Measurements from ENCODE around the gene GRAMD1A. TPM values are rescaled to one million over a fixed set of nuclear protein-coding genes. Genes with fewer than 3 reads are reported as not detected.

Gene GRAMD1A
- total and polyA plus RNA-seq, 9 of the 15 experiments (the other 6 are each of a cell fraction or from before 2014, with no cell fraction given) = 1.4 to 63.8 (median 38.5) TPM

- in situ Hi-C loops (cut with MboI) = no loop called here
- peak overlapping the region; percentile 86 for H2AFZ ChIP-seq (ENCODE audit: low read depth, low read length)
- FAIRE-seq = no peak
- TF ChIP-seq HBP1 (CRISPR knock-in tag; IDR thresholded peaks at IDR 0.05) = peak; percentile 85
- TF ChIP-seq HDGF (IDR thresholded peaks at IDR 0.05) = peak; percentile 84; the same call in 1 of the 2 replicates
- no peak for TF ChIP-seq FIP1L1 (IDR thresholded peaks at IDR 0.05; ENCODE audit: low read depth, low read length, poor library complexity, severe bottlenecking)
- TF ChIP-seq SP1 (CRISPR knock-in tag; IDR thresholded peaks at IDR 0.05) = no peak
- 0 out of 2 replicates have a peak, but pooled peaks have one; percentile 5 for TF ChIP-seq XRCC5 (IDR thresholded peaks at IDR 0.05; ENCODE audit: low read depth, low read length)
- TF ChIP-seq ZBTB26 (CRISPR knock-in tag; IDR thresholded peaks at IDR 0.05) = peak; percentile 34; the same call in 1 of the 2 replicates
- no peak for TF ChIP-seq ZNF740 (CRISPR knock-in tag; IDR thresholded peaks at IDR 0.05)
- TF ChIP-seq ZNF740 (tag; IDR thresholded peaks at IDR 0.05) = 0 out of 4 replicates have a peak, but pooled peaks of 1 of the 2 experiments have one; percentile 16
- 0 out of 2 replicates have a peak, but pooled peaks have one; percentile 6 for TF ChIP-seq ZNF316 (IDR thresholded peaks at IDR 0.05)
- TF ChIP-seq ZFP1 (CRISPR knock-in tag; IDR thresholded peaks at IDR 0.05) = no peak
- TF ChIP-seq THRB (CRISPR knock-in tag; conservative IDR thresholded peaks at IDR 0.05) = 0 out of 2 replicates have a peak, but pooled peaks have one; percentile 73
- 0 out of 2 replicates have a peak, but pooled peaks have one; percentile 49 for TF ChIP-seq LARP7 (IDR thresholded peaks at IDR 0.05)
- TF ChIP-seq VEZF1 (CRISPR knock-in tag; IDR thresholded peaks at IDR 0.05) = peak; percentile 55
Measured at GRCh38 chr19:35039881-35040825, 40.0 kb downstream of the GRAMD1A start.

More at GRCh38 chr19:35039881-35040825, 40.0 kb downstream of the GRAMD1A start:
- peak overlapping the region; percentile 57; the same call in 1 of the 2 replicates for H3K4me2 ChIP-seq (ENCODE audit: insufficient read depth, low read length)
- H3K4me1 ChIP-seq (replicated peaks in 1 of 2; ENCODE audit: control insufficient read depth in 2 of 2, insufficient read depth in 2 of 2, low read length in 2 of 2) = peaks cover 21 to 36% of the 10 kb centered on the region in 2 experiments
- H3K9me3 ChIP-seq (replicated peaks; ENCODE audit: control insufficient read depth, insufficient read depth, low read depth, low read length) = no peaks in the 10 kb centered on the region
- ATAC-seq = no peak; the same call in 2 of the 3 replicates
- H3K27me3 ChIP-seq (ENCODE audit: control insufficient read depth in 2 of 2, insufficient read depth in 2 of 2, low read length in 2 of 2) = no peaks in the 10 kb centered on the region
- peak overlapping the region in 1 of 2 experiments; percentile 88; a peak in 2 of 4 replicates for H3K9ac ChIP-seq (ENCODE audit: insufficient read depth in 1 of 2, low read depth in 2 of 2, low read length in 2 of 2)
- POLR2A ChIA-PET = no interaction called here
- H3K36me3 ChIP-seq (ENCODE audit: control insufficient read depth, insufficient read depth, low read length) = no peaks in the 10 kb centered on the region
- intact Hi-C loops (cut with micrococcal nuclease) = loop anchor here (10.0 kb wide), 1 partner anchor 55 kb away; no protein-coding TSS in a partner anchor
- CTCF ChIA-PET (ENCODE audit: low intra/inter-chr PET ratio) = interaction anchor here (0.6 to 1.0 kb wide), 2 partner anchors 10 to 312 kb away, joined by 3 read pairs; partner anchors contain the start of gene SCN1B
- BruUV-seq (replicated peaks) = no TSS peak
- peak overlapping the region; percentile 65; the same call in 1 of the 3 replicates for H3K27ac ChIP-seq (ENCODE audit: extremely low read depth, low read depth, low read length)
- 53% methylated on average over 20 of the region's 39 CpGs for WGBS (ENCODE audit: insufficient coverage, low coverage, missing lambda C conversion rate)
- DNase-seq (ENCODE audit: extremely low read depth in 1 of 4, low spot score in 3 of 4) = no peak
- H3K4me3 ChIP-seq = no peak overlapping the region
- no peaks in the 10 kb centered on the region for H3K9me1 ChIP-seq (ENCODE audit: control insufficient read depth, insufficient read depth, low read length)
- no peaks in the 10 kb centered on the region for H3K79me2 ChIP-seq (ENCODE audit: control insufficient read depth, insufficient read depth, low read length)
- no peaks in the 10 kb centered on the region for H4K20me1 ChIP-seq (replicated peaks; ENCODE audit: control insufficient read depth, insufficient read depth, low read length)
